T-helper 2 cell treated with Interferon-gamma antibody and Interleukin-4, amounts not matched to agents 5 μg/mL and 100 μg/mL, for 36 hours (primary cell): ENCODE results near the gene CLGN.
A peak's percentile ranks its signal among the peaks of the same experiment; 100 is the strongest.
"Not testable (repeated sequence)": the region's sequence is repeated elsewhere in the genome, so short reads cannot be mapped to it uniquely, and the experiment has no call there.

ENCODE experiments used
- DNase-seq: peaks from one replicate; pipeline ENCODE4 v3.0.0; 2021; ENCODE audit warnings: low spot score
- H3K27ac Mint-ChIP-seq: one replicate; pipeline ENCODE4 v1.8.0; 2021; ENCODE audit warnings: mild to moderate bottlenecking, mixed read lengths
- H3K27me3 Mint-ChIP-seq: one replicate; pipeline ENCODE4 v1.8.0; 2021; ENCODE audit warnings: low read depth, mixed read lengths
- H3K36me3 Mint-ChIP-seq: one replicate; pipeline ENCODE4 v1.8.0; 2021; ENCODE audit warnings: low read depth, mixed read lengths
- H3K4me1 Mint-ChIP-seq: one replicate; pipeline ENCODE4 v1.8.0; 2021; ENCODE audit warnings: low read depth, mixed read lengths
- H3K4me3 Mint-ChIP-seq: one replicate; pipeline ENCODE4 v1.8.0; 2022; ENCODE audit warnings: mild to moderate bottlenecking, moderate library complexity, mixed read lengths
- H3K9me3 Mint-ChIP-seq: one replicate; pipeline ENCODE4 v1.8.0; 2021; ENCODE audit warnings: mixed read lengths

The CLGN gene

GRCh38 chr4:140423106-140423505, 4.3 kb downstream of the CLGN start:
- no peak overlapping the region for H3K4me3 Mint-ChIP-seq
- no peak for DNase-seq
- H3K9me3 Mint-ChIP-seq, result no peaks in the 10 kb centered on the region
- peaks cover 58% of the 10 kb centered on the region for H3K27me3 Mint-ChIP-seq
- H3K4me1 Mint-ChIP-seq, result peaks cover 2% of the 10 kb centered on the region
- H3K36me3 Mint-ChIP-seq, result no peaks in the 10 kb centered on the region
- H3K27ac Mint-ChIP-seq, result no peak overlapping the region

DNA sequence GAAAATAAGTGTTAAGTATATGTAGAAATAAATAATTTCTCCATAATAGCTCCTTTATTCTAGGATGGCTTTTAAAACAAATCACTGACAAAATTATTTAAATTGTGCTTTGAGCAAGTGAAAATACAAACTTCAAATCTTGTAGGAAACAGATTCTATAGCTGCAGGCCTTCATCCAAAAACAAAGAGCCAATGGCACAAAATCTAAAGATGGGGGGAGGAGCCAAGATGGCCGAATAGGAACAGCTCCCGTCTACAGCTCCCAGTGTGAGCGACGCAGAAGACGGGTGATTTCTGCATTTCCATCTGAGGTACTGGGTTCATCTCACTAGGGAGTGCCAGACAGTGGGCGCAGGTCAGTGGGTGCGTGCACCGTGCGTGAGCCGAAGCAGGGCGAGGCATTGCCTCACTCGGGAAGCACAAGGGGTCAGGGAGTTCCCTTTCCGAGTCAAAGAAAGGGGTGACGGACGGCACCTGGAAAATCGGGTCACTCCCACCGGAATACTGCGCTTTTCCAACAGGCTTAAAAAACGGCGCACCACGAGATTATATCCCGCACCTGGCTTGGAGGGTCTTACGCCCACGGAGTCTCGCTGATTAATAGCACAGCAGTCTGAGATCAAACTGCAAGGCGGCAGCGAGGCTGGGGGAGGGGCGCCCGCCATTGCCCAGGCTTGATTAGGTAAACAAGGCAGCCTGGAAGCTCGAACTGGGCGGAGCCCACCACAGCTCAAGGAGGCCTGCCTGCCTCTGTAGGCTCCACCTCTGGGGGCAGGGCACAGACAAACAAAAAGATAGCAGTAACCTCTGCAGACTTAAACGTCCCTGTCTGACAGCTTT, 14.1 kb downstream of the CLGN start:
- H3K27me3 Mint-ChIP-seq, DNase-seq, H3K4me1 Mint-ChIP-seq, H3K27ac Mint-ChIP-seq, H3K4me3 Mint-ChIP-seq, H3K9me3 Mint-ChIP-seq, H3K36me3 Mint-ChIP-seq: not testable (repeated sequence)

- Mint-ChIP-seq H3K27me3 (peaks cover 14% of the 10 kb centered on the region), H3K4me1 (peaks cover 3% of the 10 kb centered on the region), H3K4me3 (no peak overlapping the region), H3K36me3 (no peaks in the 10 kb centered on the region), H3K9me3 (no peaks in the 10 kb centered on the region), H3K27ac (no peak overlapping the region)
- DNase-seq, result no peak
Observed at GRCh38 chr4:140408974-140409373, 18.5 kb downstream of the CLGN start.

- H3K9me3 Mint-ChIP-seq, result no peaks in the 10 kb centered on the region
- peaks cover 12% of the 10 kb centered on the region for H3K27me3 Mint-ChIP-seq
- H3K27ac Mint-ChIP-seq, result no peak overlapping the region
- H3K4me3 Mint-ChIP-seq, result no peak overlapping the region
- DNase-seq, result no peak
- H3K36me3 Mint-ChIP-seq, result no peaks in the 10 kb centered on the region
- H3K4me1 Mint-ChIP-seq, result peaks cover 3% of the 10 kb centered on the region
Observed at GRCh38 chr4:140406292-140406691, 21.2 kb downstream of the CLGN start.

- no peak for DNase-seq
- no peak overlapping the region for H3K27ac Mint-ChIP-seq
- H3K9me3 Mint-ChIP-seq, result no peaks in the 10 kb centered on the region
- H3K27me3 Mint-ChIP-seq, result peaks cover 10% of the 10 kb centered on the region
- H3K36me3 Mint-ChIP-seq, result no peaks in the 10 kb centered on the region
- H3K4me3 Mint-ChIP-seq, result no peak overlapping the region
- H3K4me1 Mint-ChIP-seq, result no peaks in the 10 kb centered on the region
Observed at GRCh38 chr4:140400111-140400510, 27.3 kb downstream of the CLGN start.

DNA sequence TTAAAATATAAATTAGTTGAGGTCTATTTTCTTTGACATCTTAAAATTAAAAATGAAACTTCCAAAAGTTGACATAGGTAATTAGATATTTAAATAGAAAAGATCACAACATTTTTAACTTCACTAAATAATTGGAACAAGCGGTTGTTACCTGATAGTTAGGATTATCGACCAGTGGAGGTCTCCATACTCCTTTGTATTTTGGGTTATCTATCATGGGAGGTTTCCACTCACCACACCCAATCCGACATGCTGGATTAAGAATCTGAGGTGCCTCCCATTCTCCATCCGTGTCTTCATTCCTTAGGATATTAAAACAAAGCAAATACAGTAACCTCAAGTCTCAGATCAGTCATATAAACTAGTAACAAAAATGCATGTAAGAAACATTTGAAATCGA, 31.8 kb downstream of the CLGN start:
- no peaks in the 10 kb centered on the region for H3K9me3 Mint-ChIP-seq
- H3K4me1 Mint-ChIP-seq, result no peaks in the 10 kb centered on the region
- H3K27me3 Mint-ChIP-seq, result peaks cover 12% of the 10 kb centered on the region
- no peak overlapping the region for H3K27ac Mint-ChIP-seq
- no peaks in the 10 kb centered on the region for H3K36me3 Mint-ChIP-seq
- DNase-seq, result no peak
- H3K4me3 Mint-ChIP-seq, result no peak overlapping the region

DNA sequence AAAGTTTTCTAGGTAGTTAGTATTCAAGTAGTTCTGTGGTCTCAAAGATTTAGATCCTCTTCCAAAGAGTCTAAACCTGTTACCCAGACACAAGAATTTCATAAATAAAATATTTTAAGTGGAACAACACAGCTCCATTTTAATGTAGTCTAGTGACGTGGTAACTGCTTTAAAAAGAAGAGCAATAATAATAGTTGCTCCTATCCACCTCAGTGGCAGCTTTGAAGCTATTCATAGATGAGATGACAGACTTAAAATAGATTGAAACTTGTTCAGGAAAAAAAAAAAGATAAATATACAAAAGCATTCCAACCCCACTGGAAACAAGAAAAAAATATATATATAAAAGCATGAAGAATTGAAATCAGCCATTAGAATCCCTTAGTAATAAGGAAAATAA, 39.4 kb downstream of the CLGN start:
- Mint-ChIP-seq H3K4me1 (no peaks in the 10 kb centered on the region), H3K27ac (no peak overlapping the region), H3K36me3 (no peaks in the 10 kb centered on the region), H3K27me3 (peaks cover 17% of the 10 kb centered on the region), H3K9me3 (no peaks in the 10 kb centered on the region), H3K4me3 (no peak overlapping the region)
- DNase-seq, result no peak

- Mint-ChIP-seq H3K4me1 (no peaks in the 10 kb centered on the region), H3K27me3 (peaks cover 12% of the 10 kb centered on the region), H3K36me3 (peaks cover 8% of the 10 kb centered on the region), H3K9me3 (no peaks in the 10 kb centered on the region), H3K4me3 (no peak overlapping the region), H3K27ac (no peak overlapping the region)
- DNase-seq, result no peak
Observed at GRCh38 chr4:140382732-140383131, 44.7 kb downstream of the CLGN start.

DNA sequence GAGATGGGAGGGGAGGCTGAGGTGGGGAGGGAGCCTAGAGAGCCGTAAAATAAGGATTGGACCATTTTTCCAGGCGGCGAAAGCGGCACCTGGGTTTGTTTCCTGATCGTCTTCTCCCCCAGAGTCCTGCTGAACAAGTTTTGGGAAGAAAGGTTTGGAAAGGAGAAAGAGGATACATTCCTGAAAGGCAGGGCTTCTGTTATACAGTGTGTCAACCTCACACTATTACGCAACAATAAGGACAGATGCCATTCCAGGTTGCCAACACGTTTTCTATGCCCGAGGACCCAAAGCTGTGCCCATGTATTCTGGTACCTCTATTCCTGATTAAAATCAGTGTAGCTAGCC, 53.3 kb downstream of the CLGN start:
- H3K27ac Mint-ChIP-seq, result peak overlapping the region; percentile 11
- H3K4me3 Mint-ChIP-seq, result no peak overlapping the region
- peaks cover 12% of the 10 kb centered on the region for H3K27me3 Mint-ChIP-seq
- DNase-seq, result no peak
- no peaks in the 10 kb centered on the region for H3K9me3 Mint-ChIP-seq
- H3K4me1 Mint-ChIP-seq, result peaks cover 23% of the 10 kb centered on the region
- peaks cover 2% of the 10 kb centered on the region for H3K36me3 Mint-ChIP-seq

DNA sequence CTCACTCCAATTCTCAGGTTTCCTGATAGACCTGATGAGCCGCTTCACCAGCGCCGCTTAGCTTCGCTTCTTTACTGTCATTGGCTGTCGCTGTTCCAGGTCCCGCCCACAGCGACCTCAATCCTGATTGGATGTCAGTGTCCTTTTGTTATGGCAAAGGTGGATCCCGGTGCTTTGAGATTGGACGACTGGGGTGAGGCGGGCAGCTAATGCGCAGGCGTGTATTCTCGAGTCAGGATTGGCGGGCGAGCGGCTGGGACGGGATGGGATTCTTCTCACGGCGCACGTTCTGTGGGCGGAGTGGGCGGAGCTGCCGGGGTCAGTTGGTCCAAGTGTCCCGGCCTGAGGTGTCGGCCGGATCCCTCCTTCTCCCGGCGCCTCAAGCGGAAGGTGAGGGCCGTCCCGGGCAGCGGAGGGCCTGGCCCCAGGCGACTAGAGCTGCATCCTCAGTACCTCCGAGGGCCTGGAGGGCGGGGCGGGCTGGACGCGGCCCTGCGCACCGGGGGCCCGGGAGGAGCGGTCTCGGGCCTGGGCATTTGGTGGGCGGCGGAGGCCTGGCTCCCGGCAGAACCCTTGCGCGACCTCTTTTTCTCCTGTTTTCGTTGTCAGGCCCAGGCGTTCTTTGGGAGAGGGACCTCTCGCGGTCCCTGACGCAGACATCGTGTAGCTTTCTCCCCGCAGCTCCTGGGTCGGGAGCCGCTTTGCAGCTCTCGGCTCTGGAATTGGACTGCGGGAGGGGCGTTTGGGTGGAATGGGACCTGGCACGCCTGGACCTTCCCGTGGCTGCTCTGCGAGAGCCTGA, 53.9 kb downstream of the CLGN start, which contains the start of gene SCOC:
SCOC (plus strand) TSS at position 319 of the 802 bp plus-strand sequence. CDS start 5,525 bp downstream, outside the sequence.
- Mint-ChIP-seq H3K27ac (peak within 1 kb of the TSS; percentile 11), H3K4me3 (no peak within 1 kb of the TSS), H3K9me3 (no peaks in the 10 kb centered on the region), H3K4me1 (peaks cover 23% of the 10 kb centered on the region), H3K36me3 (peaks cover 2% of the 10 kb centered on the region), H3K27me3 (peaks cover 12% of the 10 kb centered on the region)
- DNase-seq, result peak; percentile 98

DNA sequence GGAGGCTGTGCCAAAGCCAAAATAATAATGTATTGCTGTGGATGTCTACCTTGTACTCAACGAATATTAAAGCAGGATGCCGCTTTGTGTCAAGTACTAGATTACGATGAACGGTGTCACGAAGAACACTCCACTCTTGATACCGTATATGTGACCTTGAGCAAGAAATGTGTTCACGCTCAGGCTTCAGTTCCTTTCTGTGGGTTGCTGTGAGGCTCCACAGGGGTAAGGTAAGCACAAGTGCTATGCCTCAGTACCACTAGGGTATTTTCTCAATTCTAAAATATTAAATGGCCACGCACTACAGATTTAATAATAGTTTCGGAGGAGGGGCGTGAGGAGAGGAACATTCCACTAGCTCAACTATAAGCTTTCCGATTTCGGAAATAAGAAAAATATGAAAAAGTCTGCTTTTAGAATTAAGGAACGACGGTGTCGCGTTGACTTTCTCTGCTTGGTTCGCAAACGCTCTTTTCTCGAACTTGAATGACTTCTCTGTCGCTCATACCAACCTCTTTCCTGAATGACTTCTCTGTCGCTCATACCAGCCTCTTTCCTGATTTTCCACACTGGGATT, 54.6 kb downstream of the CLGN start:
- H3K27me3 Mint-ChIP-seq, result peaks cover 12% of the 10 kb centered on the region
- no peak overlapping the region for H3K27ac Mint-ChIP-seq
- H3K4me3 Mint-ChIP-seq, result no peak overlapping the region
- peaks cover 2% of the 10 kb centered on the region for H3K36me3 Mint-ChIP-seq
- peak; percentile 20 for DNase-seq
- H3K4me1 Mint-ChIP-seq, result peaks cover 23% of the 10 kb centered on the region
- H3K9me3 Mint-ChIP-seq, result no peaks in the 10 kb centered on the region

DNA sequence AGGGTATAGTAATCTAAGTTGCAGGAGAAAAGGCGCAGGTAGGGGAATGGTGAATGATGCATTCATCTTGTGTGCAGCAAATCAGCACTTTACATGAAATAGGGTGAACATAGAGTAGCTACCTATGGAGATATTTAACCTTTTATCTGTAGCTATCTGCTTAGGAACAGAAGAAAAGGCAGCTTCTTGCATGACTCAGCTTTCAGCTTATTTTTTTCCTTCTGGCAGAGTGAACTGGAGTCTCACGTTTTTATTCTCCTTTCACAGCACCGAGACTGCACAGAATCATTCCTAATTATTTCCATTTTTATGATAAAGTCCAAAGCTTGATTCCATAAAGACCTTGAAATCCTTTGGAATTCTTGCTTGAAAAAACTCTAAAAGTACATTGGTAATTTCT, 58.8 kb downstream of the CLGN start:
- no peaks in the 10 kb centered on the region for H3K9me3 Mint-ChIP-seq
- no peak overlapping the region for H3K4me3 Mint-ChIP-seq
- H3K27ac Mint-ChIP-seq, result no peak overlapping the region
- H3K27me3 Mint-ChIP-seq, result peaks cover 15% of the 10 kb centered on the region
- H3K36me3 Mint-ChIP-seq, result no peaks in the 10 kb centered on the region
- no peak for DNase-seq
- H3K4me1 Mint-ChIP-seq, result peaks cover 7% of the 10 kb centered on the region

DNA sequence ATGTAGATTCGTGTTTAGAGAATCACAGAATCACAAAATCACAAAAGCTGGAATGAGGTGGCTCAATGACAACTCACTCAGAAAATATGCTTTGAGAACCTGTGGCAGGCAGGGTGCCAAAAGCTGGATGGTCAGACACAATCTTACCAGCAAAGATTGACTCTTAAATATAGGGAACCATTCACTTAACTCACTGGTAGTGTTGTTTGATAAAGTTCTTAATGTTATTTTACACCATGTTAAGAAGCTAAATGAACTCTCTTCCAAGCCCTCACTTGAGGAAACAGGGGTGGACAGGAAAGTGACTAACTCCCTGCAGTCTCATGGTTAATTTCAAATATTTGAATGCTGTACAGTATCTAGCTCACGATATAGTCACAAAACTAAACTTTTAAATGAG, 59.7 kb downstream of the CLGN start:
- Mint-ChIP-seq H3K27me3 (peaks cover 15% of the 10 kb centered on the region), H3K9me3 (no peaks in the 10 kb centered on the region), H3K36me3 (no peaks in the 10 kb centered on the region), H3K27ac (no peak overlapping the region), H3K4me3 (no peak overlapping the region), H3K4me1 (peaks cover 7% of the 10 kb centered on the region)
- no peak for DNase-seq

DNA sequence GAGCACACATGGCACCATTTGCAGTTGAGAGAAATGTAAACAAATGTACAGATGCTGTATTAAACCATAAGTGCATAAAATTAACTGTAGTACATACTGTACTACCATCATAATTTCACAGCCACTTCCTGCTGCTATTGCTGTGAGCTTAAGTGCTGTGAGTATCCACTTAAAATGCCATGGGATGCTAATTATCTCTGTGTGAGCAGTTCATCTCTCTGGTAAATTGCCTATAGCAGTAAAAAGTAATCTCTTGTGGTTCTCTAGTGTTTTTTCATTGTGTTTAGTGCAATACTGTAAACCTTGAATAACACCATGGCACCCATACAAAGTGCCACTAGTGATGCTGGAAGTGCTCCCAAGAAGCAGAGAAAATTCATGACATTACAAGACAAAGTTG, 63.9 kb downstream of the CLGN start:
- Mint-ChIP-seq H3K36me3 (no peaks in the 10 kb centered on the region), H3K4me3 (no peak overlapping the region), H3K4me1 (no peaks in the 10 kb centered on the region), H3K27ac (no peak overlapping the region), H3K27me3 (peaks cover 4% of the 10 kb centered on the region), H3K9me3 (no peaks in the 10 kb centered on the region)
- DNase-seq, result no peak
